Smooth muscle cell (in vitro differentiated cells): ENCODE results near the gene ARFIP2. TPM values are rescaled to one million over a fixed set of nuclear protein-coding genes. Genes with fewer than 3 reads are reported as not detected.
"Not testable (repeated sequence)": the region's sequence is repeated elsewhere in the genome, so short reads cannot be mapped to it uniquely, and the experiment has no call there.

Experiments
- DNase-seq: peaks from one replicate; lab custom pipeline; 2025; ENCODE audit not compliant: unreplicated experiment; lab: John Stamatoyannopoulos, UW
- H2AFZ ChIP-seq: fragments of 200-600 bp; sonication (generic); 2 replicates; pipeline ENCODE4 v1.6.0; 2016; ENCODE audit warnings: antibody characterized with exemption, low read depth, mild to moderate bottlenecking
- H3F3A ChIP-seq: fragments of 200-600 bp; sonication (generic); 2 replicates; pipeline ENCODE4 v1.6.0; 2017; ENCODE audit warnings: antibody characterized with exemption, low read depth
- H3K27ac ChIP-seq: fragments of 200-600 bp; sonication (generic); 2 replicates; pipeline ENCODE4 v1.5.1; 2016; ENCODE audit warnings: low read depth, mild to moderate bottlenecking
- H3K27me3 ChIP-seq: fragments of 200-600 bp; sonication (generic); 2 replicates; pipeline ENCODE4 v1.6.1; 2016; ENCODE audit warnings: low read depth, mild to moderate bottlenecking
- H3K36me3 ChIP-seq: fragments of 200-600 bp; sonication (generic); 2 replicates; pipeline ENCODE4 v1.5.1; 2016; ENCODE audit warnings: low read depth
- H3K4me1 ChIP-seq: fragments of 200-600 bp; sonication (generic); 2 replicates; pipeline ENCODE4 v1.5.1; 2016; ENCODE audit warnings: low read depth
- H3K4me2 ChIP-seq: fragments of 200-600 bp; sonication (generic); 2 replicates; pipeline ENCODE4 v1.6.0; 2016; ENCODE audit warnings: mild to moderate bottlenecking
- H3K4me3 ChIP-seq: fragments of 200-600 bp; sonication (generic); 2 replicates; pipeline ENCODE4 v1.5.1; 2016; ENCODE audit warnings: mild to moderate bottlenecking
- H3K79me2 ChIP-seq: fragments of 200-600 bp; sonication (generic); 2 replicates; pipeline ENCODE4 v1.6.0; 2016; ENCODE audit warnings: low read depth, mild to moderate bottlenecking
- H3K9ac ChIP-seq: fragments of 200-600 bp; sonication (generic); 2 replicates; pipeline ENCODE4 v1.6.0; 2016; ENCODE audit warnings: low read depth
- H3K9me3 ChIP-seq: fragments of 200-600 bp; sonication (generic); replicated peaks from 2 replicates; pipeline ENCODE4 v1.5.1; 2016; ENCODE audit warnings: low read depth
- H4K20me1 ChIP-seq: fragments of 200-600 bp; sonication (generic); 2 replicates; pipeline ENCODE4 v1.6.0; 2016; ENCODE audit warnings: low read depth
- CTCF ChIP-seq: fragments of 200-600 bp; sonication (generic); IDR thresholded peaks from 2 replicates; pipeline ENCODE4 v1.5.1; 2017; ENCODE audit warnings: borderline replicate concordance, mild to moderate bottlenecking, antibody characterized with exemption; ENCODE audit not compliant: insufficient read depth, poor library complexity, severe bottlenecking
- WGBS: methylation state at CpG from one replicate; pipeline ENCODE4 v1.1.7; 2016; ENCODE audit warnings: low lambda C conversion rate; 5-methylcytosine and 5-hydroxymethylcytosine counted together
- polyA plus RNA-seq: library from polyadenylated mRNA; unstranded; fragments of >200 nt; fragmentation: Nextera tagmentation; extraction: Ambion mirVana; gene quantifications from 2 replicates; pipeline ENCODE4 v1.2.1, GENCODE V29; 2016
- total RNA-seq: library from RNA; depleted of rRNA; stranded (reverse); fragments of >200 nt; gene quantifications from 2 replicates; pipeline ENCODE4 v1.2.3, GENCODE V29; 2014

The ARFIP2 gene
- total and polyA plus RNA-seq, 2 experiments from 2014 or later, result 61.6 to 88.6 TPM

GRCh38 chr11:6526411-6527135, 45.4 kb upstream of the ARFIP2 start:
- no peaks in the 10 kb centered on the region for H3F3A ChIP-seq
- no peaks in the 10 kb centered on the region for H3K36me3 ChIP-seq
- no peak overlapping the region for H3K4me3 ChIP-seq
- no peaks in the 10 kb centered on the region for H3K27me3 ChIP-seq
- WGBS, result 94% methylated on average over 3 of the region's 3 CpGs
- DNase-seq, result no peak
- no peak overlapping the region for H3K4me2 ChIP-seq
- H2AFZ ChIP-seq, result no peak overlapping the region
- H3K4me1 ChIP-seq, result no peaks in the 10 kb centered on the region
- H3K9me3 ChIP-seq, result no peaks in the 10 kb centered on the region
- H3K9ac ChIP-seq, result no peak overlapping the region
- no peaks in the 10 kb centered on the region for H4K20me1 ChIP-seq
- no peak for TF ChIP-seq CTCF
- H3K27ac ChIP-seq, result no peak overlapping the region
- no peaks in the 10 kb centered on the region for H3K79me2 ChIP-seq

- Histone ChIP-seq H3K9ac (no peak overlapping the region), H3K4me2 (no peak overlapping the region), H3K9me3 (no peaks in the 10 kb centered on the region), H3K79me2 (no peaks in the 10 kb centered on the region), H3K27ac (peak overlapping the region; percentile 17), H3K36me3 (peaks cover 11% of the 10 kb centered on the region), H4K20me1 (no peaks in the 10 kb centered on the region), H3K4me1 (no peaks in the 10 kb centered on the region), H3K27me3 (no peaks in the 10 kb centered on the region), H3F3A (no peaks in the 10 kb centered on the region), H2AFZ (no peak overlapping the region), H3K4me3 (no peak overlapping the region)
- no peak for TF ChIP-seq CTCF
- WGBS, result 36% methylated on average over 1 of the region's 1 CpG
- no peak for DNase-seq
Observed at GRCh38 chr11:6523253-6523652, 42.1 kb upstream of the ARFIP2 start.

GRCh38 chr11:6521946-6522345, 40.8 kb upstream of the ARFIP2 start:
- H3K9ac ChIP-seq, H3K4me3 ChIP-seq, H3K9me3 ChIP-seq, H3K4me1 ChIP-seq, H3K27me3 ChIP-seq, H2AFZ ChIP-seq, H3K79me2 ChIP-seq, H3K4me2 ChIP-seq, H4K20me1 ChIP-seq, DNase-seq, H3K27ac ChIP-seq, H3F3A ChIP-seq: not testable (repeated sequence)
- 91% methylated on average over 3 of the region's 3 CpGs for WGBS
- H3K36me3 ChIP-seq, result peaks cover 11% of the 10 kb centered on the region

- no peak overlapping the region for H3K4me2 ChIP-seq
- no peaks in the 10 kb centered on the region for H3K79me2 ChIP-seq
- no peak for DNase-seq
- 92% methylated on average over 3 of the region's 3 CpGs for WGBS
- no peaks in the 10 kb centered on the region for H3K27me3 ChIP-seq
- no peak overlapping the region for H3K9ac ChIP-seq
- no peak for TF ChIP-seq CTCF
- no peaks in the 10 kb centered on the region for H3K4me1 ChIP-seq
- peaks cover 11% of the 10 kb centered on the region for H3K36me3 ChIP-seq
- no peak overlapping the region for H2AFZ ChIP-seq
- H3K27ac ChIP-seq, result no peak overlapping the region
- H3K9me3 ChIP-seq, result no peaks in the 10 kb centered on the region
- no peaks in the 10 kb centered on the region for H4K20me1 ChIP-seq
- H3F3A ChIP-seq, result no peaks in the 10 kb centered on the region
- no peak overlapping the region for H3K4me3 ChIP-seq
Observed at GRCh38 chr11:6520265-6520664, 39.1 kb upstream of the ARFIP2 start.
